ENCODE results near the gene CHORDC1.
"Not testable (repeated sequence)": the region's sequence is repeated elsewhere in the genome, so short reads cannot be mapped to it uniquely, and the experiment has no call there.

Gene CHORDC1

GRCh38 chr11:90216611-90217010, 6.2 kb downstream of the CHORDC1 start:
- DNase-seq, result no peak

- DNase-seq, result no peak
Measured at GRCh38 chr11:90213322-90213721, 9.5 kb downstream of the CHORDC1 start.

DNA sequence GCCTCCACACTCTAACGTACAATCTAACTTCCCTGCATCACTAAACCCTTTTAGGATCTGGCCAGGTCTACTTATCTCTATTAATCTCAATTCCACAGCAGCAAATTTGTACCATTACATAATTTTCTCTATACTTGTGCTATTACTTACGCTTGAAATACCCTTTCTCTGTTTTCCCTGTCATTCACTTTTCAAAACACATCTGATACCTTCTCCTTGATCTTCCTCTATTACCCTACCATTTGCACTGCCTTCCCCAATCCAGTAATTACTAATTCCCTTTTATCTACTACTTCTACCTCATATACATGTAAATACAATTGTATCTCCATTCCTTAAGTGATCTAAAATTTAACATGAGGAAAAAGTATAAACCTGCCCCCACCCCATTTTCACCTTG, 14.0 kb downstream of the CHORDC1 start:
- DNase-seq, result no peak

DNA sequence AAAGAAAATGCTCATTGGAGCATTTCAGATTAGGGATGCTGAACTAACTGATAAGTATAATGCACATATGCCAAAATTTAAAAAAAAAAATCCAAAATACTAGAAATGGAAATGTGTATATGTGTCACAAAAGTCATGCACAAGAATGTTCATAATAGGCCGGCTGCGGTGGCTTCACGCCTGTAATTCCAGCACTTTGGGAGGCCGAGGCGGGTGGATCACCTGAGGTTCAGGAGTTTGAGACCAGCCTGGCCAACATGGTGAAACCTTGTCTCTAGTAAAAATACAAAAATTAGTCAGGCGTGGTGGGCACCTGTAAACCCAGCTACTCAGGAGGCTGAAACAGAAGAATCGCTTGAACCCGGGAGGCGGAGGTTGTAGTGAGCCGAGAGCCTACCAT, 14.9 kb downstream of the CHORDC1 start:
- DNase-seq, result not testable (repeated sequence)

DNA sequence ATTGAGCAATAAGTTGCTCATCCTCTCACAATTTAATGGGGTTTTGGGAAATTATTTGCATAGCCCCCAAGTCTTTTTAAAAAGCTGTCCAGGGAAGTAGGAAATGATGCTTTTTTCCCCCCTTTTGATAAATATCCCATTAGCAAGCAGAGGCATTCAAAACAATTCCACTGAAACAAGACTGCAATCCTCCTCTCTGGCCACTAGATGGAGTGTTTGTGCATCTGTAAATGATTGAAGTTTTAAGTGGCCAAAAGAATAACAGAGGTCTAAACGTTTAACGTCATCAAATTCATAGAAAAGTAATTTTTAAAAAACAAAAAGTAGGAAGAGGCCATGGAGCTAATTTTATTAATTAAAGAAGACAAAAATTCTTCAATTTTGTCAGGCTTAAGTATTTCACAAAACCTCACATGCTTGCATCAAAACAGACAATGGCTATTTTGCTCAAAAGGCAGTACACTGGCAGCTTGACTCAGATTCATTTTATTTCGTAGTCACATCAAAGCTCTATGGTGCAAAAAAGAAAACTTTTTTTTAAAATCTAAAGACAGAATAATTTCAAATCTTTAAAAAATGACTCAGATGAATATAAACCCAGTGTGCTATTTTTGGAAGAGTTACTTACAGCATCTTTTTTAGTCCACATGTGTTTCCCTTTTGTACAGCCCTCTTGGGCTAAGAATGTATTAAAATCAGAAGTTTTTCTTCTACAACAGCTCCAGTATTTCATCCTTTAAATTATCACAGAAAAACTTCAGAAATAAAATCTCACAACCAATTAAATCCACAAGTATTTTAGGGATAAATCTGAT, 17.8 kb downstream of the CHORDC1 start:
- DNase-seq, result peak in 2 of 56 donors; percentile 2 to 16

DNA sequence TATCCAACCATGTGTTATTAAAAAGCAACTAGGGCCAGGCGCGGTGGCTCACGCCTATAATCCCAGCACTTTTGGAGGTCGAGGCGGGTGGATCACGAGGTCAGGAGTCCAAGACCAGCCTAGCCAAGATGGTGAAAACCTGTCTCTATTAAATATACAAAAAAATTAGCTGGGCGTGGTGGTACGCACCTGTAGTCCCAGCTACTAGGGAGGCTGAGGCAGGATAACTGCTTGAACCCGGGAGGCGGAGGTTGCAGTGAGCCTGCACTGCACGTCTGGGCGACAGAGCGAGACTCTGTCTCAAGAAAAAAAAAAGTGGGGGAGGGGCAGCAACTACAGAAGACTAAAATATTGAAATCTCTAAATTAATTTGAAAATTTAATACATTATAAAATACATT, 18.4 kb downstream of the CHORDC1 start:
- DNase-seq, result no peak

DNA sequence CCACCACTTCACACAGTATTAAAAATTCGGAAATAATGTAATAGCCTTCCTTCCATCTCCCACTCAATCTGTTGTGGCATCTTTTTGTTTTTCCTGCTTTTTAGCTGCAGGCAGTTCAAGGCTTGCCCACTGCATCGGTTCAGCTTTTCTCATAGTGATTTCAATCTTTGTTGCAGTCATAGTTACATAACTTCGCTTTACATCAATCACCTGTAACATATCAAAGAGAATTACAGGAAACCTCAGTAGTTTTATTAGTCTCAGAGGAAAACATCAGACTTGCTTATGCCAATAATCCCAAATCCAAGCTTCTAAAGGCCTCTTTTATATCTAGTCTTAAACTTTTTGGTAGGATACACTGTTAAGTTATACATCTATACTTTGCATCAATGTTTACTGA, 20.5 kb downstream of the CHORDC1 start:
- no peak for DNase-seq

DNA sequence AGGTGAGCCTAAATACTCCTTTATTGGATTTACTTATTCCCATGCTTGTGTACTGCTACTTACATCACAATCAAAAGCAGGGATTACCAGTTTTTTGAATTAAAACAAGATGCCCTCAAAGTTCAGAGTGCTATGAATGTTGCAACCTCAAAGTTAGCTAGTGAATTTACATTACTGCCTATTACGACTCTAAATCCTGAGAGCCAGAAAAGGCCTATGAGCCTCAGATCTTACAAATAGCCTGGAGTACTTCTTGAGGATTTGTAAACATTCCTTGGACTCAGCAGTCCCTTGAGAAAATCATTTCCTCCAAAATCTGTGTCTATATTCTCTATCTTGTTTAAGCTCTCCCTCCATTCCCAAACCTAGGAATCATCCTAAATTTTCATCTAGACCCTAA, 25.5 kb downstream of the CHORDC1 start:
- no peak for DNase-seq

- DNase-seq, result no peak
Measured at GRCh38 chr11:90192869-90193582, 29.8 kb downstream of the CHORDC1 start.

- DNase-seq, result no peak
Measured at GRCh38 chr11:90189011-90189410, 33.8 kb downstream of the CHORDC1 start.

GRCh38 chr11:90187839-90188238, 35.0 kb downstream of the CHORDC1 start:
- no peak for DNase-seq

DNA sequence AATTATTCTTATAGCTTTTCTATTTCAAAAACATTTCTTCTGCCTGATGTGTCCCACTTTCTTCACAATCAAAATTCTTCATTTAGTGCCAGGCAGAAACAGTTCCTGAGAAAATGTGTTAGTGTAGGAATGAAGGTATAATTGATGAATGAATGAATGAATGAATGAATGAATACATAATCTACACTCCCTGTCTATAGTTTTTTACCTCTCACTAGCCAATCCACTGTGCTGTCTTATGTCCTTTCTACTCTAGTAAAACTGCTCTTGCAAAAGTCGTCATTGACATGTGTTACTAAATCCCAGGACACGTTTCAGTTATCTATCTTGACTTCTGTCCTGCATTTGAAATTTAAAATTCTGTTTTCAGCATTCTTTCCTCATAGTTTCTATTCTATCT, 42.9 kb downstream of the CHORDC1 start:
- no peak for DNase-seq

- DNase-seq, result no peak
Measured at GRCh38 chr11:90178751-90179150, 44.1 kb downstream of the CHORDC1 start.

DNA sequence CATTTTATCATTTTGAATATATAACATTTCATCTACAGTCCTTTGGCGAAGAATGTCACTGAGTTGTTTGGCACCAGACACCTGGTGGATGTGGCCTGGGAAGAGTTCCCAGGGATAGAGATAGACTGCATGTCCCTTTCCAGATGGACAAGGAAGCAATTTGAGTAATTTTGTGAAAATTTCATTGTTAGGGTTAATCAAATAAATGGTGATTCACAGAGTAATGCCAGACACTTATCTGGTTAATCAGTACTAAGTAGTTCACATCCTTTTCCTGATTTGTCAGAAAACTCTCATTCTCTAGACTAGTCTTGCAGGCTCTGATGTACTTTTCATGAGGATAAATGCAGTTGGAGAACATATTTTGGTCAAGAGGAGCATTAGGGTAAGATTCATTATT, 46.8 kb downstream of the CHORDC1 start:
- DNase-seq, result no peak

GRCh38 chr11:90171359-90171758, 51.5 kb downstream of the CHORDC1 start:
- no peak for DNase-seq

- DNase-seq, result no peak
Measured at GRCh38 chr11:90168571-90168970, 54.3 kb downstream of the CHORDC1 start.

DNA sequence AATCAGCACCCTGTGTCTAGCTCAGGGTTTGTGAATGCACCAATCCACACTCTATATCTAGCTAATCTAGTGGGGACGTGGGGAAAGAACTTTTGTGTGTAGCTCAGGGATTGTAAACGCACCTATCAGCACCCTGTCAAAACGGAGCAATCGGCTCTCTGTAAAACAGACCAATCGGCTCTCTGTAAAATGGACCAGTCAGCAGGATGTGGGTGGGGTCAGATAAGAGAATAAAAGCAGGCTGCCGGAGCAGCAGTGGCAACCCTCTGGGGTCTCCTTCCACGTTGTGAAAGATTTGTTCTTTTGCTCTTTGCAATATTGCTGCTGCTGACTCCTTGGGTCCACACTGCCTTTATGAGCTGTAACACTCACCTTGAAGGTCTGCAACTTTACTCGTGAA, 55.1 kb downstream of the CHORDC1 start:
- not testable (repeated sequence) for DNase-seq

DNA sequence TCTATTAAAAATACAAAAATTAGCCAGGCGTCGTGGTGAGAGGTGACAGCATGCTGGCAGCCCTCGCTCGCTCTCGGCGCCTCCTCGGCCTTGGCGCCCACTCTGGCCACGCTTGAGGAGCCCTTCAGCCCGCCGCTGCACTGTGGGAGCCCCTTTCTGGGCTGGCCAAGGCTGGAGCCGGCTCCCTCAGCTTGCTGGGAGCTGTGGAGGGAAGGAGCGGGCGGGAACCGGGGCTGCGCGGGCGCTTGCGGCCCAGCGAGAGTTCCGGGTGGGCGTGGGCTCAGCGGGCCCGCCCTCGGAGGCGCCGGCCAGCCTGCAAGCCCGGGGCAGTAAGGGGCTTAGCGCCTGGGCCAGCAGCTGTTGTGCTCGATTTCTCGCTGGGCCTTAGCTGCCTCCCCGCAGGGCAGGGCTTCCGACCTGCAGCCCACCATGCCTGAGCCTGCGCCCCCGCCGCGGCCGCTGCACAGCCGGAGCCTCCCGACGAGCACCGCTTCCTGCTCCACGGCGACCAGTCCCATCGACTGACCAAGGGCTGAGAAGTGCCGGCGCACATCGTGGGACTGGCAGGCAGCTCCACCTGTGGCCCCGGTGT, 55.8 kb downstream of the CHORDC1 start:
- DNase-seq, result not testable (repeated sequence)

Measured in amygdala (tissue), 56 donors.